ENCODE results near the gene ATM.
A peak's percentile ranks its signal among the peaks of the same experiment; 100 is the strongest.

ATM gene

DNA sequence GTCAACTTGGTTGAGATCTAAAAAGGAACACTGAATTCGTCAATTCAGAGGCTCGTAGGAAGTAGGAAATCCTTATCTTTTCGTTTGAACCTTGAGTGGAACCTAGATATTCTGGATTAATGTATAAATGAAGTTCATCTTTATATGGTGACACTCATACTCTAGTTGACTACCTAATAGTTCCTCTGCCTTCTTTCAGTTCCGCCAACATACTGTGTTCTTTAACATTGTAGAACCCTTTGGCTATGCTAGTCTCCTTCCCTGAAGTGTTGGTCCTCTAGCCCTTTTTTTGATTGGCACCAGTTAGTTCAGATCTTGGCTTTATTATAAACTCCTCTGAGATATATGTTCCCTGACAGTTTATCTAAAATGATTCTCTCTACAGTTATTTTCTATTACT is 1.5 kb downstream of the ATM start:
- TF ChIP-seq POLR2A (IDR thresholded peaks at IDR 0.05; ENCODE audit: low read depth, low read length): no peak
- no peak for TF ChIP-seq POLR2AphosphoS5 (IDR thresholded peaks at IDR 0.05; ENCODE audit: low read depth, low read length)
- TF ChIP-seq TAF1 (IDR thresholded peaks at IDR 0.05; ENCODE audit: borderline replicate concordance, low read depth, low read length): no peak
- FAIRE-seq (no peak), DNase-seq (ENCODE audit: insufficient read length) (no peak)

DNA sequence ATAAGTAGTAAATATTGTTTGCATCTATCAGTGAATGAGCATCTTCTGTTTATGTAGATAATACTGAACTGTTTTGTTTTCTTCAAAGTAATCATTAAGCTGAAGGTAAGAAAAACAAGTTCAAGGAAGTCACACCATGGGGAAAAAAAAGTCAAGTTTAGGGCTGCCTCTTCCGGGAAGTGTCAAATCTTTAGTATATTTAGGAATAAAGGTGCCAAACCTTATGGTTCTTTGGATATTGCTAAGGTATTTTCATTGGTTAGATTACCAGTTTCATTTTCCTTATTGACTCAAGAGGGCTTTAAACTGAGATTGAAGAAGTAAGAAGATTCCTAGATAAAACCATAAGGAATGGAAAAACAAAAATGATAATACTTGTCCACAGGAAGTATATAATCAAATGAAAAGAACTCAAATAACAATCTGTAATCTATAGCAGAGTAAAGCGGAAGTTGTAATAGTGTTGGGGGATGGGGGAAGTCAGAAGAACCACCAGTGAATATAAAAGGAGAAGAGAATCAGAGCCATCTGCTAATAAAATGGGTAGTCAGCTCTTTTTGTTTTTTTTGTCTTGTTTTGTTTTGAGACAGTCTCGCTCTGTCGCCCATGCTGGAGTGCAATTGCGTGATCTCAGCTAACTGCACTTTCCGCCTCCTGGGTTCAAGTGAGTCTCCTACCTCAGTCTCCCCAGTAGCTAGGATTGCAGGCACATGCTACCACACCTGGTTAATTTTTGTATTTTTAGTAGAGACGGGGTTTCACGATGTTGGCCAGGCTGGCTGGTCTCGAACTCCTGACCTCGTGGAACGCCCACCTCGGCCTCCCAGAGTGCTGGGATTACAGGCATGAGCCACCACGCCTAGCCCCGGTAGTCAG is 2.3 kb downstream of the ATM start:
- no peak for DNase-seq (ENCODE audit: insufficient read length)
- TF ChIP-seq POLR2AphosphoS5 (IDR thresholded peaks at IDR 0.05; ENCODE audit: low read depth, low read length): peak; percentile 46; the same call in 1 of the 2 replicates
- no peak for TF ChIP-seq TAF1 (IDR thresholded peaks at IDR 0.05; ENCODE audit: borderline replicate concordance, low read depth, low read length)
- TF ChIP-seq POLR2A (IDR thresholded peaks at IDR 0.05; ENCODE audit: low read depth, low read length): no peak
- peak; percentile 82 for FAIRE-seq

DNA sequence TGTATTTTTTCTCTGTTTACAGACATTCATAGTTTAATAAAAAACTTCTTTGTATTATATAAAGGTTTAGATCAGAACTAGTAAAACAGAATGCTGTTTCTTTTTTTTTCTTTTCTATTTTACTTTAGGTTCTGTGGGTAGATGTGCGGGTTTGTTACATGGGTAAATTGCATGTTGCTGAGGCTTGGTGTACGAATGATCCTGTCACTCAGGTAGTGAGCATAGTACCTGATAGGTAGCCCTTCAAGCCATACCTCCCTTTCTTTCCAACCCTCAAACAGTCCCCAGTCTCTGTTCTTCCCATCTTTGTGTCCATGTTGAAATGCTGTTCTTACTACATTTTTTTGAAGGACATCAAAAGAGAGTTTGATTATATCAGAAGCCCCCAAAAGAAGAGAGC is 3.2 kb downstream of the ATM start:
- FAIRE-seq (no peak), DNase-seq (ENCODE audit: insufficient read length) (no peak)
- no peak for TF ChIP-seq POLR2A (IDR thresholded peaks at IDR 0.05; ENCODE audit: low read depth, low read length)
- no peak for TF ChIP-seq TAF1 (IDR thresholded peaks at IDR 0.05; ENCODE audit: borderline replicate concordance, low read depth, low read length)
- no peak for TF ChIP-seq POLR2AphosphoS5 (IDR thresholded peaks at IDR 0.05; ENCODE audit: low read depth, low read length)

DNA sequence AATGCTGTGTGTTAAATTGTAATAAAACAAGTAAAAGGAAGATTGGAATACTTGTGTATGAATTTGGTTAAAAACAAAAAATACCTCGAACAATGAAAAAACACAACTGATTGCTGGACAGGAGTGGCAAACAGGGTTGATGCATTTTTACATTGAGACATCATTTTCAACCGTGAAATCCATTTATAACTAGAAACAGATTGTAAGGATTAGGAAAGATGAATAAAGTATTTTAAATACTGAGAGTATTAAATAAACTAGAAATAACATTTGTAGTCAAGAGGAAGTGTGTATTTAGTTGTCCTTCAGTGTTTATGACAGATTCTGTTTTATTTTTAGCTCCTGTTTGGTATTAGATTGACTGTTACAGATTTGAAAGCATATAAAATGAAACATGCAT is 5.4 kb downstream of the ATM start:
- FAIRE-seq: peak; percentile 30
- no peak for DNase-seq (ENCODE audit: insufficient read length)
- TF ChIP-seq POLR2AphosphoS5 (IDR thresholded peaks at IDR 0.05; ENCODE audit: low read depth, low read length) (no peak), POLR2A (IDR thresholded peaks at IDR 0.05; ENCODE audit: low read depth, low read length) (no peak), TAF1 (IDR thresholded peaks at IDR 0.05; ENCODE audit: borderline replicate concordance, low read depth, low read length) (no peak)

DNA sequence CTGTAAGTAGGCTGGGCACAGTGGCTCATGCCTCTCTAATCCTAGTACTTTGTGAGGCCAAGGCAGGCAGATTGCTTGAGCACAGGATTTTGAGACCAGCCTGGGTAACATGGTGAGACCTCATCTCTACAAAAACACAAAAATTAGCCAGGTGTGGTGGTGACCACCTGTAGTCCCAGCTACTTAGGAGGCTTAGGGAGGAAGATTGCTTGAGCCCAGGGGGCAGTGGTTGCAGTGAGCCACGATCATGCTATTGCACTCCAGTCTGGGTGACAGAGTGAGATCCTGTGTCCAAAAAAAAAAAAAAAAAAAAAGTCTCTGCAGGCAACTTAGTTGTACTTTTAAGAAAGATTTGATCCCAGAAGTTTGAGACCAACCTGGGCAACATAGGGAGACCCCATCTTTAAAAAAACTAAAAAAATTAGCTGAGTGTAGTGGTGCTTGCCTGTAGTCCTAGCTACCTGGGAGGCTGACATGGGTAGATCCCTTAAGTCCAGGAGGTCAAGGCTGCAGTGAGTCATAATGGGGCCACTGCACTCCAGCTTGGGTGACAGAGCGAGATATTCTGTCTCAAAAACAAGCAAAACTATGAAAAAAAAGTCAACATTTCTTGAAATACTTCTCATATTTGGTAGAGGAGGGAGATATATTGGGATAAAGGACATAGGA is 10.5 kb downstream of the ATM start:
- FAIRE-seq: no peak
- DNase-seq (ENCODE audit: insufficient read length): no peak
- no peak for TF ChIP-seq POLR2AphosphoS5 (IDR thresholded peaks at IDR 0.05; ENCODE audit: low read depth, low read length)
- TF ChIP-seq POLR2A (IDR thresholded peaks at IDR 0.05; ENCODE audit: low read depth, low read length): no peak
- TF ChIP-seq TAF1 (IDR thresholded peaks at IDR 0.05; ENCODE audit: borderline replicate concordance, low read depth, low read length): no peak

DNA sequence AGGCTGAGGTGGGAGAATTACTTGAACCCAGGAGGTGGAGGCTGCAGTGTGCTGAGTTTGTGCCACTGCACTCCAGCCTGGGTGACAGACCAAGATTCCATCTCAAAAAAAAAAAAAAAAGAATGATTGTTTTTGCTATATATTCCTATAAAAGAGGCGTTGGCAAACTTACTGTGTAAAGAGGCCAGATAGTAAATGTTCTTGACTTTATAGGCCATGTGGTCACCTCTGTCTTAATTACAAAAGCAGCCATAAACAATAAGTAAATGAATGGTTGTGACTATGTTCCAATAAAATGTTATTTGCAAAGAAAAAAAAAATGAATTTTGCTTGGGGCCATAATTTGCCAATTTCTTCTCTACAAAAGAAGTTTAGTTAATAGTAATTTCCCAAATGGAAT is 12.3 kb downstream of the ATM start:
- DNase-seq (ENCODE audit: insufficient read length) (no peak), FAIRE-seq (no peak)
- TF ChIP-seq POLR2A (IDR thresholded peaks at IDR 0.05; ENCODE audit: low read depth, low read length) (no peak), POLR2AphosphoS5 (IDR thresholded peaks at IDR 0.05; ENCODE audit: low read depth, low read length) (no peak), TAF1 (IDR thresholded peaks at IDR 0.05; ENCODE audit: borderline replicate concordance, low read depth, low read length) (no peak)

DNA sequence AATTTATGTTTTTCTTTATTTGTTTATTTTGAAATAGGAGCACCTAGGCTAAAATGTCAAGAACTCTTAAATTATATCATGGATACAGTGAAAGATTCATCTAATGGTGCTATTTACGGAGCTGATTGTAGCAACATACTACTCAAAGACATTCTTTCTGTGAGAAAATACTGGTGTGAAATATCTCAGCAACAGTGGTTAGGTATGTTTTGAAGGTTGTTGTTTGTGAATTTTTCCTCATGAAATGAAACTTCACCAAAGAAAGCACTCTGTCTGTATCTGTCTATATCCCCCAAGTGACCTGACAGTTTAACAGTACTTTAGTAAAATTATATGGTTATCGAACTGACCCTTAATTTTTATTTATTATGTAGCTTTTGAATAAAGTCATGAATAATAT is 12.8 kb downstream of the ATM start:
- no peak for FAIRE-seq
- TF ChIP-seq TAF1 (IDR thresholded peaks at IDR 0.05; ENCODE audit: borderline replicate concordance, low read depth, low read length) (no peak), POLR2AphosphoS5 (IDR thresholded peaks at IDR 0.05; ENCODE audit: low read depth, low read length) (no peak), POLR2A (IDR thresholded peaks at IDR 0.05; ENCODE audit: low read depth, low read length) (no peak)
- DNase-seq (ENCODE audit: insufficient read length): no peak

DNA sequence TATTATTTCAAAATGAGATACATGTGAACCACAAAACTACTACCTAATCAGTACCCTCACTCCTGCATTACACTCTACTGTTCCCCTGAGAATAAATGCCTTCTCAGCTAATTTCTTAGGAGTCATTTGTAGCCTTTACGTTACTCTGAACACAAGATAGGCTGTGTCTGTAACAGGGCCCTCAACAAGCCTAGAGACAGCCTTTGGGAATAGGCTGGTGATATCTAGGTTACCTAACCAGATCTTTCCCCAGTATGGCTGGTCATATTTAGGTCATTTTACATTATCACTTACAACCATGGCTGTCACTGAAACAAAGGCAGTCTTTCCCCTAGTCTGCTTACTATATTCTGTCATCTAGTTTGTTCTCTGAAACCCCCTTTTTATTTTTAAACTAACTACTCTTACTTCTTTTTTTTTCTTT is 14.2 kb downstream of the ATM start:
- no peak for DNase-seq (ENCODE audit: insufficient read length)
- TF ChIP-seq POLR2AphosphoS5 (IDR thresholded peaks at IDR 0.05; ENCODE audit: low read depth, low read length) (no peak), POLR2A (IDR thresholded peaks at IDR 0.05; ENCODE audit: low read depth, low read length) (no peak), TAF1 (IDR thresholded peaks at IDR 0.05; ENCODE audit: borderline replicate concordance, low read depth, low read length) (no peak)
- FAIRE-seq: no peak

DNA sequence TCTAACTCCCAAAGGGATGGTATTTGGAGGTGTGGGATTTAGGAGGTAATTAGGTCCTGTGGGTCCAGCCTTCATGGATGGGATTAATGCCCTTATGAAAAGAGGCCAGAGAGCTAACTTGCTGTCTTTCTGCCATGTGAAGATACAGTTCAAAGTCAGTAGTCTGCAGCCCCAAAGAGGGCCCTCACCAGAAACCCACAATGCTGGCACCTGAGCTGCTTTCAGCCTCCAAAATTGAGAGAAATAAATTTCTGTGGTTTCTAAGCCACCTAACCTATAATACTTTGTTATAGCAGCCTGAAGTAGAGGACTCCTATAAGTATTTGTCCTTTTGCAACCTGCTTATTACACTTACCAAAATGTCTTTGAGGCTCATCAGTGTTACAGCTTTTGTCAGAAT is 16.2 kb downstream of the ATM start:
- TF ChIP-seq POLR2A (IDR thresholded peaks at IDR 0.05; ENCODE audit: low read depth, low read length) (no peak), POLR2AphosphoS5 (IDR thresholded peaks at IDR 0.05; ENCODE audit: low read depth, low read length) (no peak), TAF1 (IDR thresholded peaks at IDR 0.05; ENCODE audit: borderline replicate concordance, low read depth, low read length) (no peak)
- FAIRE-seq: peak; percentile 80
- no peak for DNase-seq (ENCODE audit: insufficient read length)

DNA sequence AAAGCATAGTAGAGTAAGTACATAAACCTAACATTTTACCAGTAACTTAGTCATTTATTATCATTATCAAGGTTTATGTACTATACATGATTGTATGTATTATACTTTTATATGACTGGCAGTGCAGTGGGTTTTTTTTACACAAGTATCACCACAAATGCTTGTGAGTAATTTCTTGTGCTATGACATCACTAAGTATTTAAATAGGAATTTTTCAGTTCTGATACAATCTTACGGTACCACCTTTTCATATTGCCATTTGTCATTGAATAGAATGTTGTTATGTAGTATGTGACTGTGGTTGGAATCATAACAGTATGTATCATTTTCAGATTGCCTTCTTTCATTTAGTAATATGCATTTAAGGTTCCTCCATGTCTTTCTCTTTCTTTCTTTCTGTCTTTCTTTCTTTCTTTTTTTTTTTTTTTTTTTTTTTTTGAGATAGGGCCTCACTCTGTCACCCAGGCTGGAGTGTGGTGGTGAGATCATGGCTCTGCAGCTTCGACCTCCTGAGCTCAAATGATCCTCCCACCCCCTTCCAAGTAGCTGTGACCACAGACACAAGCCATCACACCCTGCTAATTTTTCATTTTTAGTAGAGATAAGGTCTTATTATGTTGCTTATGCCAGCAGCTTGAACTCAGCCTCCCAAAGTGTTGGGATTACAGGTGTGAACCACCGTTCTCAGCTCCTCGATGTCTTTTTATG is 18.6 kb downstream of the ATM start:
- FAIRE-seq (no peak), DNase-seq (ENCODE audit: insufficient read length) (no peak)
- TF ChIP-seq POLR2AphosphoS5 (IDR thresholded peaks at IDR 0.05; ENCODE audit: low read depth, low read length) (no peak), TAF1 (IDR thresholded peaks at IDR 0.05; ENCODE audit: borderline replicate concordance, low read depth, low read length) (no peak), POLR2A (IDR thresholded peaks at IDR 0.05; ENCODE audit: low read depth, low read length) (no peak)

DNA sequence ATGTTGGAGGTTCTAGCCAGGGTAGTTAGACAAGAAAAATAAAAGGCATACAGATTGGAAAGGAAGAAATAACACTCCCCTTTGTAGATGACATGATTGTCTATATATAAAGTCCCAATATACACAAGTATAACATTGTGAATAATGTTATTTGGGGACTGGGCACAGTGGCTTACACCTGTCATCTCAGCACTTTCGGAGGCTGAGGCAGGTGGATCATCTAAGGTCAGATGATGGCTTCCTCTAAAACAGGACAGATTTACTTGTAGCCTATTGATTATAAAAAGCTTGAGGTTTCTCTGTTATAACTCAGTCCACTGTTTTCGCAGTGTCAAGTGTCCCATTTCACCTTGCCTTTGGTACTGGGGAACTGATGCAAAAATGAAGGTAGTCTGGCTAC is 19.6 kb downstream of the ATM start:
- TF ChIP-seq POLR2AphosphoS5 (IDR thresholded peaks at IDR 0.05; ENCODE audit: low read depth, low read length): no peak
- TF ChIP-seq POLR2A (IDR thresholded peaks at IDR 0.05; ENCODE audit: low read depth, low read length): no peak
- TF ChIP-seq TAF1 (IDR thresholded peaks at IDR 0.05; ENCODE audit: borderline replicate concordance, low read depth, low read length): no peak
- FAIRE-seq: no peak

More for the DNA sequence above, 19.6 kb downstream of the ATM start:
- no peak for DNase-seq (ENCODE audit: insufficient read length)

All from GM12892 (cell line).